HEK293T (cell line): ENCODE measurements around the gene FBN1.

ENCODE experiments used
- ARNT ChIP-seq: fragments of 450-650 bp; IDR thresholded peaks from 2 replicates; pipeline ENCODE4 v1.6.1; 2017; ENCODE audit warnings: mild to moderate bottlenecking
- FOXA1 ChIP-seq: fragments of 450-650 bp; IDR thresholded peaks from 2 replicates; pipeline ENCODE4 v1.6.1; 2016; ENCODE audit warnings: mild to moderate bottlenecking
- HDGF ChIP-seq: fragments of 450-650 bp; IDR thresholded peaks from 2 replicates; pipeline ENCODE4 v1.6.1; 2017; ENCODE audit warnings: antibody characterized with exemption, borderline replicate concordance
- PKNOX1 ChIP-seq: fragments of 450-650 bp; IDR thresholded peaks from 2 replicates; pipeline ENCODE4 v1.6.1; 2016
- SP1 ChIP-seq: fragments of 450-650 bp; IDR thresholded peaks from 2 replicates; pipeline ENCODE4 v1.6.1; 2017
- SUZ12 ChIP-seq: fragments of 450-650 bp; IDR thresholded peaks from 2 replicates; pipeline ENCODE4 v1.6.1; 2016; ENCODE audit warnings: mild to moderate bottlenecking
- TARDBP ChIP-seq: fragments of 450-650 bp; IDR thresholded peaks from 2 replicates; pipeline ENCODE4 v1.6.1; 2016
- ZNF384 ChIP-seq: fragments of 450-650 bp; IDR thresholded peaks from 2 replicates; pipeline ENCODE4 v1.6.1; 2016

- TF ChIP-seq PKNOX1 (no peak), ZNF384 (no peak), SP1 (no peak), HDGF (no peak), FOXA1 (no peak), ARNT (no peak), SUZ12 (no peak), TARDBP (no peak)
These were observed 38.7 kb upstream of the FBN1 start for GRCh38 chr15:48683991-48684765.
